CD4-positive, alpha-beta T cell (primary cell): ENCODE measurements around the gene MGAT5. TPM values are rescaled to one million over a fixed set of nuclear protein-coding genes. Genes with fewer than 3 reads are reported as not detected.

ENCODE experiments used
- ATAC-seq: fragments of 200-7000 bp; cut with Tn5 transposase; one replicate; pipeline ENCODE4 v1.10.0; 2022; ENCODE audit warnings: mild to moderate bottlenecking; ENCODE audit not compliant: poor library complexity
- CTCF ChIA-PET: fragments of 350-600 bp; sonication (Branson Sonifier 250); formaldehyde crosslinking; loops from one replicate; lab custom pipeline; 2021; ENCODE audit warnings: antibody characterized with exemption, inconsistent platforms; lab: Charles Lee
- POLR2A ChIA-PET: fragments of 350-600 bp; sonication (Branson Sonifier 250); formaldehyde crosslinking; loops from one replicate; lab custom pipeline; 2021; ENCODE audit warnings: antibody characterized with exemption, inconsistent platforms; lab: Charles Lee
- DNase-seq, 14 experiments: peaks; one replicate each; pipeline ENCODE4 v3.0.0-alpha.2; 2013 to 2020; ENCODE audit warnings: mixed read lengths in 2 of 14
- H3K27ac ChIP-seq, 2 donors: one replicate each; pipeline versions ENCODE4 v1.5.1 to v1.7.0; 2013; ENCODE audit warnings: low read length in 2 of 2, low read depth in 1 of 2, mild to moderate bottlenecking in 1 of 2
- H3K27me3 ChIP-seq, 2 experiments: 1 replicate in 1 of 2; 2 replicates in 1 of 2; pipeline versions ENCODE4 v1.6.1 to v1.7.0; 2013; ENCODE audit warnings: low read length in 2 of 2, control low read depth in 1 of 2, mild to moderate bottlenecking in 1 of 2, moderate library complexity in 1 of 2; ENCODE audit not compliant: insufficient read depth in 2 of 2, control insufficient read depth in 1 of 2
- H3K36me3 ChIP-seq: one replicate; pipeline ENCODE4 v1.6.1; 2013; ENCODE audit warnings: low read length, control low read depth; ENCODE audit not compliant: insufficient read depth
- H3K4me1 ChIP-seq: one replicate; pipeline ENCODE4 v1.6.1; 2013; ENCODE audit warnings: low read length, control low read depth; ENCODE audit not compliant: insufficient read depth
- H3K4me3 ChIP-seq: one replicate; pipeline ENCODE4 v1.5.1; 2013; ENCODE audit warnings: mild to moderate bottlenecking, low read length, moderate library complexity
- H3K9me3 ChIP-seq, 2 experiments: 1 replicate in 1 of 2; 2 replicates in 1 of 2; pipeline versions ENCODE4 v1.6.1 to v1.7.0; 2013; ENCODE audit warnings: low read length in 2 of 2, mild to moderate bottlenecking in 2 of 2, control low read depth in 1 of 2, moderate library complexity in 1 of 2; ENCODE audit not compliant: control insufficient read depth in 1 of 2, insufficient read depth in 1 of 2
- H3K27ac Mint-ChIP-seq: one replicate; pipeline ENCODE4 v1.8.0; 2020; ENCODE audit warnings: mixed read lengths
- H3K27me3 Mint-ChIP-seq: one replicate; pipeline ENCODE4 v1.8.0; 2021; ENCODE audit warnings: mixed read lengths
- H3K36me3 Mint-ChIP-seq: one replicate; pipeline ENCODE4 v1.8.0; 2021; ENCODE audit warnings: low read depth, mixed read lengths
- H3K4me1 Mint-ChIP-seq: one replicate; pipeline ENCODE4 v1.8.0; 2021; ENCODE audit warnings: low read depth, mixed read lengths
- H3K4me3 Mint-ChIP-seq: one replicate; pipeline ENCODE4 v1.8.0; 2020; ENCODE audit warnings: mild to moderate bottlenecking, mixed read lengths
- H3K9me3 Mint-ChIP-seq: one replicate; pipeline ENCODE4 v1.8.0; 2020; ENCODE audit warnings: mixed read lengths
- intact Hi-C, 2 experiments: fragments of 100-400 bp; cut with DNase I in 1 of 2; cut with micrococcal nuclease in 1 of 2; formaldehyde crosslinking; loops; one replicate each; pipeline versions ENCODE4 v1.15.1 to v1.9.0; 2023 to 2025; cut with DNase I, micrococcal nuclease
- total RNA-seq, 174 experiments: library from RNA in 2 of 174; stranded (reverse) in 2 of 174; gene quantifications; one replicate each; pipeline ENCODE4 v1.2.3 and lab custom pipeline; 2021 to 2026
- TF ChIP-seq, protein P1 (sequence below): fragments of 200-600 bp; IDR thresholded peaks from one replicate; pipeline ENCODE4 v1.8.0; 2022; ENCODE audit warnings: antibody characterized with exemption, mild to moderate bottlenecking

MGAT5 gene
- total RNA-seq, 2 experiments from 2014 or later: 77.5 to 77.8 TPM

- TF ChIP-seq, protein P1, sequence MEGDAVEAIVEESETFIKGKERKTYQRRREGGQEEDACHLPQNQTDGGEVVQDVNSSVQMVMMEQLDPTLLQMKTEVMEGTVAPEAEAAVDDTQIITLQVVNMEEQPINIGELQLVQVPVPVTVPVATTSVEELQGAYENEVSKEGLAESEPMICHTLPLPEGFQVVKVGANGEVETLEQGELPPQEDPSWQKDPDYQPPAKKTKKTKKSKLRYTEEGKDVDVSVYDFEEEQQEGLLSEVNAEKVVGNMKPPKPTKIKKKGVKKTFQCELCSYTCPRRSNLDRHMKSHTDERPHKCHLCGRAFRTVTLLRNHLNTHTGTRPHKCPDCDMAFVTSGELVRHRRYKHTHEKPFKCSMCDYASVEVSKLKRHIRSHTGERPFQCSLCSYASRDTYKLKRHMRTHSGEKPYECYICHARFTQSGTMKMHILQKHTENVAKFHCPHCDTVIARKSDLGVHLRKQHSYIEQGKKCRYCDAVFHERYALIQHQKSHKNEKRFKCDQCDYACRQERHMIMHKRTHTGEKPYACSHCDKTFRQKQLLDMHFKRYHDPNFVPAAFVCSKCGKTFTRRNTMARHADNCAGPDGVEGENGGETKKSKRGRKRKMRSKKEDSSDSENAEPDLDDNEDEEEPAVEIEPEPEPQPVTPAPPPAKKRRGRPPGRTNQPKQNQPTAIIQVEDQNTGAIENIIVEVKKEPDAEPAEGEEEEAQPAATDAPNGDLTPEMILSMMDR: no peak
- H3K27ac Mint-ChIP-seq: no peak overlapping the region
- no peaks in the 10 kb centered on the region for H3K9me3 Mint-ChIP-seq
- H3K4me1 ChIP-seq: no peaks in the 10 kb centered on the region
- H3K27ac ChIP-seq: no peak overlapping the region
- intact Hi-C loops: no loop called here
- no peak for DNase-seq
- no peak overlapping the region for H3K4me3 ChIP-seq
- ATAC-seq: no peak
- H3K36me3 Mint-ChIP-seq: peaks cover 90% of the 10 kb centered on the region
- no peak overlapping the region for H3K4me3 Mint-ChIP-seq
- no peaks in the 10 kb centered on the region for H3K27me3 ChIP-seq
- ChIA-PET CTCF (no interaction called here), POLR2A (interaction anchor here (1.1 kb wide), 1 partner anchor 70 kb away, joined by 4 read pairs; no protein-coding TSS in a partner anchor)
- peaks cover 57% of the 10 kb centered on the region for H3K36me3 ChIP-seq
- no peaks in the 10 kb centered on the region for H3K9me3 ChIP-seq
- no peaks in the 10 kb centered on the region for H3K27me3 Mint-ChIP-seq
- H3K4me1 Mint-ChIP-seq: peaks cover 6% of the 10 kb centered on the region
Measured at GRCh38 chr2:134352844-134353243, 99.0 kb downstream of the MGAT5 start.

- intact Hi-C loops: no loop called here
- ChIA-PET POLR2A (no interaction called here), CTCF (no interaction called here)
- H3K27me3 Mint-ChIP-seq: no peaks in the 10 kb centered on the region
- TF ChIP-seq, protein P1: no peak
- H3K4me3 Mint-ChIP-seq: no peak overlapping the region
- H3K27ac Mint-ChIP-seq: no peak overlapping the region
- H3K36me3 ChIP-seq: peaks cover 60% of the 10 kb centered on the region
- ATAC-seq (no peak), DNase-seq (no peak)
- H3K36me3 Mint-ChIP-seq: peaks cover 93% of the 10 kb centered on the region
- no peak overlapping the region for H3K4me3 ChIP-seq
- H3K9me3 Mint-ChIP-seq: no peaks in the 10 kb centered on the region
- no peaks in the 10 kb centered on the region for H3K4me1 ChIP-seq
- no peaks in the 10 kb centered on the region for H3K27me3 ChIP-seq
- no peaks in the 10 kb centered on the region for H3K9me3 ChIP-seq
- no peaks in the 10 kb centered on the region for H3K4me1 Mint-ChIP-seq
- H3K27ac ChIP-seq: no peak overlapping the region
Measured at GRCh38 chr2:134354611-134355010, 100.7 kb downstream of the MGAT5 start.

- CTCF ChIA-PET: no interaction called here
- Mint-ChIP-seq H3K9me3 (no peaks in the 10 kb centered on the region), H3K27ac (no peak overlapping the region), H3K36me3 (peaks cover 90% of the 10 kb centered on the region), H3K27me3 (no peaks in the 10 kb centered on the region), H3K4me3 (no peak overlapping the region), H3K4me1 (no peaks in the 10 kb centered on the region)
- Histone ChIP-seq H3K36me3 (peaks cover 57% of the 10 kb centered on the region), H3K27ac (no peak overlapping the region), H3K27me3 (no peaks in the 10 kb centered on the region), H3K4me1 (no peaks in the 10 kb centered on the region), H3K9me3 (no peaks in the 10 kb centered on the region), H3K4me3 (no peak overlapping the region)
- no peak for ATAC-seq
- POLR2A ChIA-PET: no interaction called here
- DNase-seq: no peak
- intact Hi-C loops: no loop called here
- TF ChIP-seq, protein P1: no peak
Measured at GRCh38 chr2:134357814-134358213, 103.9 kb downstream of the MGAT5 start.
